NCI-H2227 (cell line): ENCODE results near the gene TFRC.
"Not testable (repeated sequence)": the region's sequence is repeated elsewhere in the genome, so short reads cannot be mapped to it uniquely, and the experiment has no call there.

Experiments used
- DNase-seq: peaks from one replicate; lab custom pipeline; 2025; ENCODE audit not compliant: unreplicated experiment; lab: John Stamatoyannopoulos, UW

Gene TFRC

DNA sequence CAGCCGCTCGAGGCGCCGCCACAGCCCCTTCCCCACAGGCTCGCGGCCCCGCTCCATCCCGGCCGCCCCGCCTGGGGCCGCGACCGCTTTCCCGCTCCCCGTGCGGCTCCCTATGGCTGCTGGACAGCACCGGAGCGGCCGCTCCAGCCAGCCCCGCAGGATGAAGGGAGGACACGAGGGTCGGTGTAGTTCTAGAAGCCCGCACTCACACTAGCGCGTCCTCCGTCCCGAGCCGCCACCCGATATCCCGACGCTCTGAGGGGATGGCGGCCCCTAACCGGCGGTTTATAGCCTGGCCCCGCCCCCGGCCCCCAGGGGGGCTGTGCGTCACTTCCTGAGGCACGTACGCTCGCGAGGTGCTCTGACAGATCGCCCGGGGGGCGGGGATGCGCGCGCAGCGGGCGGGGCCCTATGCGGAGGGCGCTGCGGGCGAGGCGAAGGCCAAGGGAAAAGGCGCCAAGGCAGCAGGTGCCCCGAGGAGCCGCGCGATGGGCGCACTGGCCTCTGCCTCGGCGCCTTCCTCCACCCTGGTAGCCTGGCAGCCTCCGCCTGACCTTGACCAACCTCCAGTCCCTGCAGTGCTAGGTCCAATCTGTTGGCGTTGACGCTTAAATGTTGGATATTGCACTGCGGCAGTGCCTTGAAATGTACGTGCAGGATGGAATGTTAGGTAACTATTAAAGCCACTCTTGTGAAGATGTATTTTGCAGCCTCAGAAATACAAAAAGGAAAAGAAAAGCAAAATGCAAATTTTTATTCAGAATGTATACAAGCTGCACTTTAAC, at the start of gene TFRC:
Gene TFRC, minus strand, starts transcription at position 257 of the 785 bp plus-strand sequence. CDS start 4,991 bp downstream, outside the sequence.
- DNase-seq: peak; percentile 98

DNA sequence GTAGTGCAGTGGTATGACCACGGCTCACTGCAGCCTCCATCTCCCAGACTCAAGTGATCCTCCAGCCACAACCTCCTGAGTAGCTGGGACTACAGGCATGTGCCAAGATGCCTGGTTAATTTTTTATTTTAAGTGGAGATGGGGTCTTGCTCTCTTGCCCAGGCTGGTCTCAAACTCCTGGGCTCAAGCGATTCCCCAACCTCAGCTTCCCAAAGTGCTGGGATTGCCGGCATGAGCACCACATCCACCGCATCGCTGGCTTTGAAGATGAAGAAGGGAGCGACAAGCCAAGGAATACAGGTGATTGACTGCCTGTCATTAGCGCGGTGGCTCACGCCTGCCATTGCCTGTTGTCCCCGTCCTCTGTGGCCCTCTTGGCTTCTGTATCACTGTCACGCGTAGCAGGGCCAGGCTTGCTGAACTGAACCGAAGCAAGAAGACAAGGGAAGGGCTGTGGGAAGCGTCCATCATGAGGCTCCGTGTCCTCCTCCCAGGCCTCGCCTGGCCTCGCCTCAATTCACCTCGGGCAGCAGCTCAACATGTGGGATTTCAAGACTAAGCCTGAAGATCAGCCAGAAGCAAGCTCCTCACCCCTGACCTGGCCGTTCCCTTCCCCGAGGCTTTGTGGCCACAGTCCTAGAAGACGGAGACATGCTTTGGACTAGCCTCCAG, 46.4 kb upstream of the TFRC start:
- no peak for DNase-seq

DNA sequence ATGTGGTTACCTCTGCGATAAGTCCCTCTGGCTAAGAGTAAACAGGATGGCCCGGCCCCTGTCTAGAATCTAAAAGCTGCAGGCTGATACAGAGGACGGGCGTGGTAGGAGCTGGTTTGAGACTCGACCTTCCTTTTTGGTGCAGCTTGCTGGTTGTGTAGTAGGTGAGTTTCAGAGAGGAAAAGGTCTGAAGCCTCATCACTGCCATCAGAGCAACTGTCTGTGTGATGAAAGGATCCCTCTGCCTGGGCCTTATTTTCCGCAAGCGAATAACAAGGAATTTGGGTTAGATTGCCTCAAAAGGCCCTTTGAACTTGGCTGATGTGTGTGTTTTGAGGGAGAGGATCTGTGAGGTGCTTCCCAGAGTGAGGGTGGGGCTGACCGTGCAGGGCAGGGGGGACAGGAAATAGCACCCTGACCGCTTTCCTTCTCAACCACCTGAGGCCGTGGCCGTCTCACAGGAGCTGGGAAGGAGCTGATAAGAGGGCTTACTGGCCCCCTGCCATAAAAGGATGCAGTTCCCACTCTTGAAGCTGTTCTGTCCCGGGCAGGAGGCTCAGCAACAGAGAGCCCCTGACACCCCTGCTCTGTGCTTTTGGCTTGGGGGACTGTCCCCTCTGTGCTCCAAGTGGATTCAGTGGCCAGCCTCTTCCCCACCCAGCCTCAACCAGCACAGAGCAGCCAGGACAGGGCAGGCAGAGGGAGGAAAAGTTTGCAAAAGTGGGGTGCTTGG, 45.6 kb upstream of the TFRC start:
- no peak for DNase-seq

DNA sequence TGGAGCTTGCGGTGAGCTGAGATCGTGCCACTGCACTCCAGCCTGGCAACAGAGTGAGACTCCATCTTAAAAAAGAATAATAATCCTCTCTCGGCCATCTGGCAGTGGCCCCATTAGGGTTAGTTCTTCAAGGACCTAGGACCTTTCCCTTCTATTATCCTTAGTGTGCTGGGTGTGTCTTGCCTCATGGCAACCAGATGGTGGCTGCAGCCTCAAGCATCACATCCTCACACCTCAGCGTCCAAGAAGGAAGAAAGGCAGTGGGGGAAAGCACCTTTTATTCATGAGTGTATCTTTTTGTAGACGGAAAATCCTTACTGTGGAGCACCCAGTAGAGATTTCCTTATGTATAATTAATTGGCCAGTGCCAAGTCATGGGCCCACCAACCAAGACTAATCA, 42.7 kb upstream of the TFRC start:
- DNase-seq: no peak

DNA sequence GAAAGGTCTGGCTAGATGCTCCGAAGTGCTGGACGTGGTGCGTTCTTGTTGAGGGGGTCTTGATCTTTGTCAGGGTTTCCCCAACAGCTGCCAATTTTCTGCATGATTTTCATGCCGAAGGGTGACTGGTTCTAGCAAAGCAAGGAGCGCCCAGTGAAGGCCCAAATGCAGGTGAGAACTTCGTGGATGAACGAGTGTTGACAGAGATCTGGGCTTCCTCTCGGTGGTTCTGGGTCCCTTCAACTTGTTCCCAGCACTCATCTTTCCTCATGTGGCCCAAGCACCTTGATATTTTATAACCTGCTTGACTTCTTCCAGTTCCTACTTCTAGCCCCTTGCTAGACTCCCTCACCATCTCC, 40.8 kb upstream of the TFRC start:
- DNase-seq: no peak

DNA sequence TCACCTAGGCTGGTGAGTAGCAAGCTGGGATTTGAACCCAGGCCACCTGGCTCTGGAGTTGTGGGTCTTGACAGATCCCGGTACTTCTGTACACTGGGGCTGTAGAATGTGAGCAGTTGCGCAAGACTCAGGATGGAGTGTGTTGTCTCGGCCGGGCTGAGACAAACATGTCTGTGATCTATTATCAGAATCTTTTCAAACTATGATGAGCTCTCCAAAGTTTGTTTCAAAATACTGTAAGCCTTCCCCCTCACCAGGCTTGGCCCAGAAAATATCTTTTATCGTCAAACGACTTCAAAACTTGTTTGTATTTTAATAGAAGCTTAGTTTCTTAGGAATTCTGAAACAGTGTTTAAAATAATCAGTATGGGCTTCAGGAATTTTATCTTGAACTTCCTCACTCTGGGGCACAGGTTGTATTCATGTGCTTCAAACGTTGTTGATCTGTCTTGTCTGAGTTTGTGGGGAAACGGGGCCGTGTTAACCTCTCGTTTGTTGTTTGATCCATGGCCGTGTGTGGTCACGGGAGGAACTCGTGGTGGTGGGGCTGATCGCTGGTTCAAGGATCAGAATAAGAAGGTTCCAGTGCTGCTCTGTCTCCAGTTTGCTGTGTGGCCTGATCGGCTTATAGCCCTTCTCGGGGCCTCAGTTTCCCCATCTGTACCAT, 40.3 kb upstream of the TFRC start:
- no peak for DNase-seq

DNA sequence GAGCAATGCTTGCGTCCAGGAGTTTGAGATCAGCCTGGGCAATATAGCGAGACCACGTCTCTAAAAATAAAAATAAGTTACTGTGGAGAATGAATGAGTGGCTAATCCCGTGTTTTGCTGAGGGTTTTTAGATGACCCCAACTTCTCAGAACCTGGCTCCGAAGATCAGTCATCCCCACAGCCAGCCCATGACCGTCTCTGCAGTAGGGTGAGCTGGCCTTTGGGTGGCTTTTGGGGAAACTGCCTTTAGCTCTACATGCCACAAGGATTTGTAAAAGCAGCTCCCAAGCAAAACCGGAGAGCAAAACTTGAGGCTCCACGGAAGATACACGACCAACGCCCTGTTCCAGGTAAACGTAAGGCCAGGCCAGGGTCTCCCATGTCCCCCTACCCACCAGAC, 39.2 kb upstream of the TFRC start:
- DNase-seq: no peak

DNA sequence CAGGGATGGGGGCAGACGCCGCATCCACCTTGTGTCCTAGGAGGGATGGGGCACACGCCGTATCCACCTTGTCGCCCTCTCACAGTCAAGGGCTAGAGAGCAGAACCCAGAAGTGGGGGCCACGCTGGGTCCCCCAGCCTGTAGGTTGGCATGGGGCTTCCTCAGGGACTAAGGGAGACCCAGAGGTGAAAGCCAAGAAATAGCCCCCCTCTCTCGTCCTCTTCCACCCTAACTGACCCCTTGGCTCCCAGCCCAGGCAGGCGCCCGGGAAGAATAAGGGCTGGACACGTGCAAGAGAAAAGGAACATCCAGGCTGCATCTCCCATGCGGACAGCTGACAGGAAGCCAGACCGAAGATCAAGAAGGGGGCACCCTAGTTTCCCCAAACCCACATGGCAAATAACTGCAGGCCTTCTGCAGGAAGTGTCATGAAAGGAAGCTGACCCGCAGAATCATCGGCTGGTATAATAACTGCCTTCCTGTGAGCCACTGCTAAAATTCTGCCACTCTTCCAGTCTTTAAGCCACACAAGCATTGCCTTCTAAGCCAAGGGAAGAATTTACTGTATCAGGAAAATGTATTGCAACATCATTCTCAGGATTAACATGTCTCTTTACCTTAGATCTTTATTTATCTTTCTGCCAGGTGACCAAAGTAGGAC, 38.5 kb upstream of the TFRC start:
- no peak for DNase-seq

DNA sequence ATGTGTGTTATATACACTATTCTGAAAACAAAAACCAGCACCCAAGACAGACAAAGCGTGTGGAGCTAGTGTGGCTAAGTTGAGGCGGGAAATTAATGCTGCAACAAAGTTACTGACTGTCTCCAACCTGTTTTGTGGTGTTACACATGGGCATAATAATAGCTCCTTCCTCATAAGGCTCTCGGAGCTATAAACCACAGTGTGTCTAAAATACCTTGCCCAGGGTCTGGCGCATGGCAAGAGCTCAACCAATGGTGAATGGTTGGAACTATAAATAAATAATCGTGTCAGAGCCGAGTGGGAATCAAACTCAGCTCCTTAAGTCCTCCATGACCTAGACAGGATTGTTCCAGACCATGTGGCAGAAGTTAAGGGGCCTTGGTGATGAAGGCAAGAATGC, 35.9 kb upstream of the TFRC start:
- DNase-seq: no peak

DNA sequence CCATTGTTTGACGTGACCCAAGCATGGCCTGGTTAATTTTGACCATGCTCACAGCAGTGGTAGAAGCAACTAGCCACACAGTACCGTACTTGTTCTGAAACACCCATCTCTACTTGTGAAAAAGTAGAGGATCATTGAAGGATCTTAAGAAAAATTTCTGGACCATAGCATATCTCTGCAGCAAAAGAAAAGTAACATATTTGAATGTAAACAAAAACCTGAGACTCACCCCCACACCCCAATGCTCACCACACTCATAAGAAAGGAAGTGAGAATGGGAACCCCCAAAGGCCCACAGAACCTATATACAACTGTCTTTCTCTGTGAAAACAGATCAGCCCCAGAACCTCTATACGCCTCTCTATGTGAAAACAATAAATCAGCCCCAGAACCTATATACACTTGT, 33.8 kb upstream of the TFRC start:
- no peak for DNase-seq

DNA sequence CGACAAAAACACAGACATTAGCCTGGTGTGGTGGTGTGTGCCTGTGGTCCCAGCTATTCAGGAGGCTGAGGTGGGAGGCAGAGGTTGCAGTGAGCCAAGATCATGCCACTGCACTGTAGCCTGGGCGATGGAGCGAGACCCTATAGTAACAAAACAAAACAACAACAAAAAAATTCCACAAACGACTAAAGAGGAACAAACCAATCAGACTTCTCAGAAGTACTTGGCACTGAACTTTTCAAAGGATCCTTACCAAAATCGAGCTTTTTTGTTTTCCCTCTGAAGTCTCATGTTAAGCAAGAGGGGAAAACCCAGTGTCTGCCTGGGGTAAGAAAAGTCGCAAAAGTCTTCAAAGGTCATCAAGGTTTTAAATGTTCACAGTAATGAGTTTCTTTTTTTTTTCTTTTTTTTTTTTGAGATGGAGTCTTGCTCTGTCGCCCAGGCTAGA, 30.1 kb upstream of the TFRC start:
- no peak for DNase-seq

DNA sequence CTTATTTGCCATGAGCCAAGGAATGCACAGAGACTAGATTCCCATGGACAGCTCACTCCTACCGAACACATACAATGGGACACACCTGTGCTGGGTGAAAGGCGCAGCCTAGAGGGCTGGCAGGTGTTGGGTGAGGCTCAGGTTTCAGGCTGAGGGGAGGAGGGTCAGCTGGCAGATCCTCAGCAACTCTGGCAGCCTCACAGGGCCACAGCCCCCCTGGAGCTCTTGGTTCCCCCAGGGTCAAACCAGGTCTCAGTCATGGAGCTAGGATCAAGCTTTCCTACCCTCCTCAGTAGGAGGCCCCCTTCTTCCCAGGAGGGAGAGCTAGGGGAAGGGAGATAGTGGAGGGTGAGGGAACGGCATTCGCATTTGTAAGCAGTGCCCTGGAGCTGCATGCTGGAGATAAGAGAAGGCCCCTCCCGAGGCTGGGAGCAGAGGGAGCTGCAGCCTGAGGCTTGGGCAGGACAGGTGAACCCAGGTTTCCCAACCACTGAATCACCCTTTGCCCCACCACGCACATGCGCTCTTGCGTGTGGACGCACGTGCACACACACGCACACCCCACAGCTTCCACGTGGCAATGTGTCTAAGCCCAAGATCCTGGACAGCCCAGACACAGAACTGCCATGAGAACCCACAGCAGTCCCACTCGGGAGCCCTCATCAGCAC, 26.3 kb upstream of the TFRC start:
- DNase-seq: no peak

DNA sequence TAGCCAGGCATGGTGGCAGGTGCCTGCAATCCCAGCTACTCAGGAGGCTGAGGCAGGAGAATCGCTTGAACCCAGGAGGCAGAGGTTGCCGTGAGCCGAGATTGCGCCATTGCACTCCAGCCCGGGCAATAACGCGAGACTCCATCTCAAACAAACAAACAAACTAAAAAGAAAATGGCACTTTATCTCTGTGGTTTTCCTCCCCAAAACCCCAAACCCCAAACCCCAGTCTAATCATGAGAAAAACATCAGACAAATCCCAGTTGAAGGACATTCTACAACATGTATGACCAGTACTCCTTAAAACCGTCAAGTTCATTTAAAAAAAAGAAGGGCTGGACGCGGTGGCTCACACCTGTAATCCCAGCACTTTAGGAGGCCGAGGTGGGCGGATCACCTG, 22.8 kb upstream of the TFRC start:
- not testable (repeated sequence) for DNase-seq

DNA sequence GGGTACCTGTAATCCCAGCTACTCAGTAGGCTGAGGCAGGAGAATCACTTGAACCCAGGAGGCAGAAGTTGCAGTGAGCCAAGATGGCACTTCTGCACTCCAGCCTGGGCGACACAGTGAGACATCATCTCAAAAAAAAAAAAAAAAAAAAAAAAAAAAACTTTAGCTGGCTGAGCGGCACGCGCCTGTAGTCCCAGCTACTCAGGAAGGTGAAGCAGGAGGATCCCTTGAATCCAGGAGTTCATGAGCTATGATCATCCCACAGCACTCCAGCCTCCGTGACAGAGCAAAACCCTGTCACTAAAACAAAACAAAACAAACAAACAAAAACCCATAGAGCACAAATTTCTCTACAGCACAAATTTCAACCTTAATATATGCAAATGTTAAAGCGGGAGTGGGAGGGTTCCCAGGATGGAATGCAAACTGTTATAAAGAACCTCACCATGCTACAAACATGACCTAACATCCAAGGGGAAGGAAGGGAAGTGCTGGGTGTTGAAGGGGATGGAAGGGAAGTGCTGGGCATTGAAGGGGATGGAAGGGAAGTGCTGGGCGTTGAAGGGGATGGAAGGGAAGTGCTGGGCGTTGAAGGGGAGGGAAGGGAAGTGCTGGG, 16.6 kb upstream of the TFRC start:
- not testable (repeated sequence) for DNase-seq

DNA sequence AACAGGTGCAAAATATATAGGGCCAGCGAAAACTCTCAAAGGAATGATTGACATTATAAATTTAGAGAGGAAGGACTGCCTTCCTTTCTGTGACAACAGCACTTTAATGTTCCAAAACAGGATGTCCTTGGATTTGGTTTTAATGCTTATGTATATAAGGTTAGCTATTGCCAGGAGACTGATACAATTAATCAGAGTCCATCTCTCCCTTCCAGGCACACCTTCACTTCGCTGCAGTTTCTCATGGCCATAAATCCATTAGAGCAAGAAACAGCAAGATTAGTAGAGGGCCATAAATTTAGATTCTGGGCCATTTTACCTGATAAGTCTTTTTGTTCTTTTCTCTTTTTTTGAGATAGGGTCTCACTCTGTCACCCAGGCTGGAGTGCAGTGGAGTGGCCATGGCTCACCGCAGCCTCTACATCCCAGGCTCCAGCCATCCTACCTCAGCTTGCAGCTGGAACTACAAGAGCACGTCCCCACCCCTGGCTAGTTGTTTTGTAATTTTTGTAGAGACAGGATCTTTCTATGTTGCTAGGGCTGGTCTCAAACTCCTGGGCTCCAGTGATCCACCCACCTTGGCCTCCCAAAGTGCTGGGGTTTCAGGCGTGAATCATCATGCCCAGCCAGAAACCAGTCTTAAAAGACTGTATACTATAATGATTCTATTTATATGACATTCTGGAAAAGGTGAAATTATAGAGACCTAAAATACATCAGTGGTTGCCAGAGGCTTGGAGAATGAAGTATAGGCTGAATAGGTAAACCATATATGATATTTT, 15.7 kb upstream of the TFRC start:
- no peak for DNase-seq

DNA sequence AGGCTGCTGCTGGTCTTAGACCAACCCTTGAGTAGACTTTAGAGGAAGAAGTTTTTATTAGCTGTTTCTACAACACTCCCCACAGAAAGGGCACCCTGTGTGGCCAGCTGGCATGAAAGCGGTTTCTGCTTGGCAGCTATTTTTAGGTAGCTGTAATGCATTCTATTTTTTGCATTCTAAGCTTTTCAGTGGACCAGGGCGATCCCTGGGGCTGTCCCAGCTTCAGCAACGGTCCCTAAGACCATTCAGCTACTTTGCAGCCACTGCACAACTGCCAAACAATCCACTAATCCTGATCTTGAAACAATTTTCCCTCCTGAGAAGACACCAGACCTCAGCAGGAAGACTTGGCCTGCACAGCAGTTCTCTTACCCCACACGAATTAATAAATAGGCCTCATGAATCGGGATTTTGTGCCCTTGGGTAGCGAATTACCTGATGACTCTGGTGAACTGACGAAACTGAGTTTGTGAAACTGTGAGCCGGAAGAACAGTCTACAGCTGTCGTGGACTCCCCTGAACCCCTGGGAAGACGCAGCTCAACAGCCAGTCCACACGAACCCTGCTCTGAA, 14.6 kb upstream of the TFRC start:
- DNase-seq: no peak

DNA sequence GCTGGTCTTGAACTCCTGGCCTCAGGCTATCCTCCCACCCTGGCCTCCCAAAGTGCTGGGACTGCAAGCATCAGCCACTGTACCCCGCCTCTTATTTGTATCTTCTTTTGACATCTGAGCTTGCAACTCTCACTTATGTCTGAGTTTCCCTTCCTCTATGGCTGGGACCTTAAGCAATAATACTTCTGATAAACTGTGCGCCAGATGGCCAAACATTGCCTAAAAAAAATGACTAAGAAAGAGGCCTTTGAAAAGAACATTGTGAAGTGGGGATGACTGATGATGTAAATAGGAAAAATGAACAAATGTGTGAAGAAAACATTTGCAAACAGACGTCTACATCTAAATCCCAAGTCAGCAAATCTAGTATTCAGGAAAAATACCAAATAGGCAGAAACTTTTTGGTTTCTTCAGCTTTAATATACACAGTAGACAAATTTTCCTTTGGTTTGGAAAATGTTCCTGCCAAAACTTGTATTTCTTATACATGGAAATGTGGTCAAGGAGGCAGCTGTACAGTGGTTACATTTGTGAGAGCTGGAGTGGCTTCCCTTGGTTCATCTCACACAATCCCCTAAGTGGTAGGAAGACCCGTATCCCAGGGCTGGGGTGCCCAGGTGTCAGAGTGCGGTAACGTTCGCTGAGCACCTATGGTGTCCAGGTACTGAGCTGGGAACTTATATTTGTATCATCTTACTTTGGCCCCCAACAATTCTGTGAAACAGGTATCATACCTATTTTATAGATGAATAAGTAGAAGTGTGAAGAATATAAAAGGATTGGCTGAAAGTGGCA, 11.6 kb upstream of the TFRC start:
- no peak for DNase-seq

DNA sequence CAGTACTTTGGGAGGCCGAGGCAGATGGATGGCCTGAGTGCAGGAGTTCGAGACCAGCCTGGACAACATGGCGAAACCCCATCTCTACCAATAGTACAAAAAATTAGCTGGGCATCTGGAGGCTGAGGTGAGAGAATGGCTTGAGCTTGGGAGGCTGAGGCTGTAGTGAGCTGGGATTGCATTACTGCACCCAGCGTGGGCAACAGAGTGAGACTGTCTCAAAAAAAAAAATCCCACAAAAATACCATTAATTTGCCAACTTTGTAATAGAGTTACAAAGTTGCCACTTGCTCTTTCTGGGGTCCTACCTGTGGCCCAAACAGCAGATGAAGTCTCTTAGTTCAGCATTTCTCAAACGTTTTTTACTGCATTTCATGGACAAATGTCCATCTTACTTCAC, 6.0 kb upstream of the TFRC start:
- no peak for DNase-seq
